Trophoblast cell (in vitro differentiated cells and primary cell): ENCODE data around the gene HINT2.
A peak's percentile ranks its signal among the peaks of the same experiment; 100 is the strongest.

Source experiments
- DNase-seq, 2 donors: peaks; one replicate each; pipeline ENCODE4 v3.0.0-alpha.2; 2016
- H2AFZ ChIP-seq: 2 replicates; pipeline ENCODE4 v1.6.1; 2013; ENCODE audit warnings: low read length, moderate library complexity, mild to moderate bottlenecking; ENCODE audit not compliant: insufficient read depth, poor library complexity
- H2AK5ac ChIP-seq: 2 replicates; pipeline ENCODE4 v1.6.1; 2013; ENCODE audit warnings: mild to moderate bottlenecking, low read length
- H2BK120ac ChIP-seq: 2 replicates; pipeline ENCODE4 v1.6.1; 2013; ENCODE audit warnings: low read length, mild to moderate bottlenecking, moderate library complexity; ENCODE audit not compliant: insufficient read depth, poor library complexity
- H2BK12ac ChIP-seq: 2 replicates; pipeline ENCODE4 v1.6.1; 2013; ENCODE audit warnings: mild to moderate bottlenecking, low read length, moderate library complexity
- H2BK5ac ChIP-seq: 2 replicates; pipeline ENCODE4 v1.6.1; 2013; ENCODE audit warnings: low read length, low read depth, moderate library complexity, mild to moderate bottlenecking; ENCODE audit not compliant: poor library complexity
- H3K14ac ChIP-seq: 2 replicates; pipeline ENCODE4 v1.6.1; 2013; ENCODE audit warnings: mild to moderate bottlenecking, low read length
- H3K18ac ChIP-seq: 2 replicates; pipeline ENCODE4 v1.6.1; 2013; ENCODE audit warnings: mild to moderate bottlenecking, low read length
- H3K23ac ChIP-seq: 2 replicates; pipeline ENCODE4 v1.6.1; 2013; ENCODE audit warnings: low read length
- H3K27ac ChIP-seq: 2 replicates; pipeline ENCODE4 v1.5.1; 2013; ENCODE audit warnings: low read depth, mild to moderate bottlenecking, inconsistent platforms, low read length, moderate library complexity
- H3K27me3 ChIP-seq: 2 replicates; pipeline ENCODE4 v1.6.1; 2013; ENCODE audit warnings: inconsistent platforms, mild to moderate bottlenecking, low read length, moderate library complexity; ENCODE audit not compliant: insufficient read depth
- H3K36me3 ChIP-seq, 2 experiments: 1 replicate in 1 of 2; 2 replicates in 1 of 2; pipeline ENCODE4 v1.6.1; 2013; ENCODE audit warnings: low read length in 2 of 2, mild to moderate bottlenecking in 2 of 2, moderate library complexity in 1 of 2; ENCODE audit not compliant: insufficient read depth in 2 of 2, control insufficient read depth in 1 of 2
- H3K4ac ChIP-seq: 2 replicates; pipeline ENCODE4 v1.6.1; 2013; ENCODE audit warnings: low read depth, mild to moderate bottlenecking, low read length, moderate library complexity
- H3K4me1 ChIP-seq, 2 experiments: 1 replicate in 1 of 2; 2 replicates in 1 of 2; pipeline ENCODE4 v1.6.1; 2013; ENCODE audit warnings: low read length in 2 of 2, mild to moderate bottlenecking in 2 of 2, moderate library complexity in 1 of 2; ENCODE audit not compliant: insufficient read depth in 2 of 2, control insufficient read depth in 1 of 2
- H3K4me2 ChIP-seq: 2 replicates; pipeline ENCODE4 v1.6.1; 2013; ENCODE audit warnings: inconsistent platforms, mild to moderate bottlenecking, low read length, moderate library complexity
- H3K4me3 ChIP-seq: 2 replicates; pipeline ENCODE4 v1.5.1; 2013; ENCODE audit warnings: mild to moderate bottlenecking, low read depth, low read length, inconsistent platforms
- H3K79me1 ChIP-seq: one replicate; pipeline ENCODE4 v1.6.1; 2013; ENCODE audit warnings: low read length
- H3K79me2 ChIP-seq: 2 replicates; pipeline ENCODE4 v1.6.1; 2013; ENCODE audit warnings: low read length, mild to moderate bottlenecking; ENCODE audit not compliant: control insufficient read depth, insufficient read depth, poor library complexity
- H3K9ac ChIP-seq: 2 replicates; pipeline ENCODE4 v1.6.1; 2013; ENCODE audit warnings: mild to moderate bottlenecking, low read length
- H3K9me3 ChIP-seq: 2 replicates; pipeline ENCODE4 v1.6.1; 2013; ENCODE audit warnings: low read depth, mild to moderate bottlenecking, control low read depth, inconsistent platforms, low read length; ENCODE audit not compliant: insufficient read depth
- H4K12ac ChIP-seq: 2 replicates; pipeline ENCODE4 v1.6.1; 2013; ENCODE audit warnings: low read depth, mild to moderate bottlenecking, low read length, moderate library complexity
- H4K8ac ChIP-seq: 2 replicates; pipeline ENCODE4 v1.6.1; 2013; ENCODE audit warnings: low read depth, mild to moderate bottlenecking, low read length, moderate library complexity
- H4K91ac ChIP-seq: one replicate; pipeline ENCODE4 v1.6.1; 2013; ENCODE audit warnings: low read depth, mild to moderate bottlenecking, low read length, moderate library complexity
- WGBS: extraction: QIAGEN DNeasy Blood & Tissue Kit; methylation state at CpG from one replicate; pipeline ENCODE4 v1.1.7; 2013; ENCODE audit warnings: missing lambda C conversion rate; ENCODE audit not compliant: insufficient read length, insufficient coverage; ENCODE audit errors: extremely low coverage; 5-methylcytosine and 5-hydroxymethylcytosine counted together

HINT2 gene

GRCh38 chr9:35792826-35793225 is 22.0 kb downstream of the HINT2 start:
- peak overlapping the region; percentile 3 for H3K4me3 ChIP-seq
- no peaks in the 10 kb centered on the region for H3K79me2 ChIP-seq
- DNase-seq = no peak
- H4K12ac ChIP-seq = no peak overlapping the region
- H3K27ac ChIP-seq = no peak overlapping the region
- H3K36me3 ChIP-seq = no peaks in the 10 kb centered on the region
- no peak overlapping the region for H2BK120ac ChIP-seq
- peaks cover 14 to 28% of the 10 kb centered on the region in 2 experiments for H3K4me1 ChIP-seq
- WGBS = no CpG with 5 or more reads among the region's 14 CpGs
- no peaks in the 10 kb centered on the region for H3K9me3 ChIP-seq
- peak overlapping the region; percentile 22 for H3K4me2 ChIP-seq
- H3K4ac ChIP-seq = no peak overlapping the region
- no peak overlapping the region for H3K18ac ChIP-seq
- H3K14ac ChIP-seq = no peak overlapping the region
- peak overlapping the region; percentile 32 for H2AK5ac ChIP-seq
- no peak overlapping the region for H2BK12ac ChIP-seq
- no peaks in the 10 kb centered on the region for H3K27me3 ChIP-seq
- no peak overlapping the region for H2BK5ac ChIP-seq
- H3K9ac ChIP-seq = no peak overlapping the region
- H4K91ac ChIP-seq = no peak overlapping the region
- H2AFZ ChIP-seq = no peak overlapping the region
- no peak overlapping the region for H3K23ac ChIP-seq
- peaks cover 5% of the 10 kb centered on the region for H3K79me1 ChIP-seq
- no peak overlapping the region for H4K8ac ChIP-seq

DNA sequence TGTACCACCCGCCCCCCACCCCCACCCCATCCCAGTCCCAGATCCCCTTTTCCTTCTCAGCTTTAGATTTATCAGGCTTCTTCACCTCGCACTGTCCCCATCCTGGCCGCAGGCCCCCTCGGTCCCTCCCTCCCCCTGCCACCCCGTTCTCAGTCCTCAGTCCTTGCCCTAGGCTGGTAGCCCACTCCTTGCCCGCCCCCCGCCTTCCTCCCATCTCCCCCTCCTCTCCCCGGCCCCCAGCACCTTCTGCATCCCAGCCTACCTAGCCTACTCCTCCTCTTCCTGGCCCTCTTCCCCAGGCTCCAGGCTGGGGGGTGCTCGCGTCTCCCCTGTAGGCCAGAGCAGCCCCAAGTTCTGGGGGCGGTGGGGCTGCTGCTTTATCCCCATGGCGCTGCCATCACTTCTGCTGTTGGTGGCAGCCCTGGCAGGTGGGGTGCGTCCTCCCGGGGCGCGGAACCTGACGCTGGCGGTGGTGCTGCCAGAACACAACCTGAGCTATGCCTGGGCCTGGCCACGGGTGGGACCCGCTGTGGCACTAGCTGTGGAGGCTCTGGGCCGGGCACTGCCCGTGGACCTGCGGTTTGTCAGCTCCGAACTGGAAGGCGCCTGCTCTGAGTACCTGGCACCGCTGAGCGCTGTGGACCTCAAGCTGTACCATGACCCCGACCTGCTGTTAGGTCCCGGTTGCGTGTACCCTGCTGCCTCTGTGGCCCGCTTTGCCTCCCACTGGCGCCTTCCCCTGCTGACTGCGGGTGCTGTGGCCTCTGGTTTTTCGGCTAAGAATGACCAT is 22.6 kb downstream of the HINT2 start:
- no peak overlapping the region for H2BK12ac ChIP-seq
- H2AK5ac ChIP-seq = peak overlapping the region; percentile 18
- H2AFZ ChIP-seq = no peak overlapping the region
- H3K36me3 ChIP-seq = no peaks in the 10 kb centered on the region
- H4K8ac ChIP-seq = no peak overlapping the region
- H3K27me3 ChIP-seq = no peaks in the 10 kb centered on the region
- DNase-seq = no peak
- no peak overlapping the region for H2BK120ac ChIP-seq
- H3K4me2 ChIP-seq = no peak overlapping the region
- no peaks in the 10 kb centered on the region for H3K79me2 ChIP-seq
- H4K12ac ChIP-seq = no peak overlapping the region
- peak overlapping the region; percentile 88 for H4K91ac ChIP-seq
- no peaks in the 10 kb centered on the region for H3K9me3 ChIP-seq
- no peak overlapping the region for H2BK5ac ChIP-seq
- peak overlapping the region; percentile 3 for H3K4me3 ChIP-seq
- no peak overlapping the region for H3K4ac ChIP-seq
- H3K14ac ChIP-seq = no peak overlapping the region
- peaks cover 3% of the 10 kb centered on the region for H3K79me1 ChIP-seq
- peaks cover 12 to 25% of the 10 kb centered on the region in 2 experiments for H3K4me1 ChIP-seq
- H3K9ac ChIP-seq = no peak overlapping the region
- no peak overlapping the region for H3K27ac ChIP-seq
- no peak overlapping the region for H3K18ac ChIP-seq
- H3K23ac ChIP-seq = no peak overlapping the region
- no CpG with 5 or more reads among the region's 34 CpGs for WGBS

- peak within 1 kb of the TSS; percentile 78 for H3K14ac ChIP-seq
- H4K12ac ChIP-seq = peak within 1 kb of the TSS; percentile 47
- peak within 1 kb of the TSS; percentile 2 for H3K9ac ChIP-seq
- peak within 1 kb of the TSS; percentile 75 for H3K18ac ChIP-seq
- peaks cover 3% of the 10 kb centered on the region for H3K79me1 ChIP-seq
- H3K4me2 ChIP-seq = peak within 1 kb of the TSS; percentile 85
- H2BK120ac ChIP-seq = peak within 1 kb of the TSS; percentile 65
- H2AFZ ChIP-seq = peak within 1 kb of the TSS; percentile 49
- no peaks in the 10 kb centered on the region for H3K79me2 ChIP-seq
- WGBS = no CpG with 5 or more reads among the region's 64 CpGs
- H3K27me3 ChIP-seq = no peaks in the 10 kb centered on the region
- no peaks in the 10 kb centered on the region for H3K9me3 ChIP-seq
- H3K4ac ChIP-seq = peak within 1 kb of the TSS; percentile 75
- H3K36me3 ChIP-seq = no peaks in the 10 kb centered on the region
- H3K27ac ChIP-seq = no peak within 1 kb of the TSS
- H4K91ac ChIP-seq = peak within 1 kb of the TSS; percentile 88
- peak within 1 kb of the TSS; percentile 90 for H4K8ac ChIP-seq
- H3K4me3 ChIP-seq = peak within 1 kb of the TSS; percentile 38
- H2BK12ac ChIP-seq = peak within 1 kb of the TSS; percentile 68
- no peak within 1 kb of the TSS for H2BK5ac ChIP-seq
- no peak within 1 kb of the TSS for H2AK5ac ChIP-seq
- DNase-seq = peak in 1 of 2 donors; percentile 43
- H3K23ac ChIP-seq = no peak within 1 kb of the TSS
- H3K4me1 ChIP-seq = peaks cover 11 to 25% of the 10 kb centered on the region in 2 experiments
Observed at GRCh38 chr9:35791297-35791921, 23.4 kb downstream of the HINT2 start, which contains the start of gene NPR2. Gene NPR2, plus strand, starts transcription at chr9:35791591. Its CDS starts 818 bp downstream, at chr9:35792409.

GRCh38 chr9:35790385-35791296 is 24.2 kb downstream of the HINT2 start:
- no peaks in the 10 kb centered on the region for H3K27me3 ChIP-seq
- H3K4me3 ChIP-seq = peak overlapping the region; percentile 18
- H3K27ac ChIP-seq = no peak overlapping the region
- H3K79me1 ChIP-seq = peaks cover 3% of the 10 kb centered on the region
- H2BK12ac ChIP-seq = peak overlapping the region; percentile 68
- no peak overlapping the region for H3K4ac ChIP-seq
- H3K4me1 ChIP-seq = peaks cover 11 to 25% of the 10 kb centered on the region in 2 experiments
- no peak overlapping the region for H2BK5ac ChIP-seq
- no peak overlapping the region for H3K9ac ChIP-seq
- H3K9me3 ChIP-seq = no peaks in the 10 kb centered on the region
- H4K91ac ChIP-seq = peak overlapping the region; percentile 77
- peak overlapping the region; percentile 3 for H3K18ac ChIP-seq
- no peak overlapping the region for H2AK5ac ChIP-seq
- no peaks in the 10 kb centered on the region for H3K36me3 ChIP-seq
- DNase-seq = peak; percentile 47 to 87
- peak overlapping the region; percentile 82 for H4K8ac ChIP-seq
- peak overlapping the region; percentile 28 for H2AFZ ChIP-seq
- peak overlapping the region; percentile 15 for H3K14ac ChIP-seq
- H3K4me2 ChIP-seq = peak overlapping the region; percentile 39
- peak overlapping the region; percentile 1 for H4K12ac ChIP-seq
- no CpG with 5 or more reads among the region's 37 CpGs for WGBS
- H3K79me2 ChIP-seq = no peaks in the 10 kb centered on the region
- no peak overlapping the region for H2BK120ac ChIP-seq
- no peak overlapping the region for H3K23ac ChIP-seq
